ENCODE results near the gene PFDN2. TPM values are rescaled to one million over a fixed set of nuclear protein-coding genes. Genes with fewer than 3 reads are reported as not detected.

Gene PFDN2
- total and polyA plus RNA-seq, 7 donors, result 40.7 to 115 (median 63.4) TPM

- WGBS, 2 donors, result 55 to 67% methylated on average over 14 of the region's 14 CpGs
- Histone ChIP-seq H3K9me3 (no peaks in the 10 kb centered on the region), H3K27me3 (no peaks in the 10 kb centered on the region), H3K36me3 (peaks cover 0 to 56% (median 15%) of the 10 kb centered on the region in 4 donors), H3K4me1 (peaks cover 0 to 49% (median 43%) of the 10 kb centered on the region in 4 donors), H3K27ac (peak overlapping the region; percentile 82 to 89 (median 86)), H3K4me3 (peak overlapping the region; percentile 53 to 83 (median 78))
- no peak for DNase-seq
- no peak for TF ChIP-seq POLR2A (IDR thresholded peaks at IDR 0.05)
- TF ChIP-seq POLR2AphosphoS5 (IDR thresholded peaks at IDR 0.05), result no peak
- TF ChIP-seq CTCF (IDR thresholded peaks at IDR 0.05), result no peak
- TF ChIP-seq EP300 (IDR thresholded peaks at IDR 0.05), result no peak
- intact Hi-C loops (cut with DNase I), result no loop called here
Observed at GRCh38 chr1:161164901-161165610, 47.2 kb upstream of the PFDN2 start.

DNA sequence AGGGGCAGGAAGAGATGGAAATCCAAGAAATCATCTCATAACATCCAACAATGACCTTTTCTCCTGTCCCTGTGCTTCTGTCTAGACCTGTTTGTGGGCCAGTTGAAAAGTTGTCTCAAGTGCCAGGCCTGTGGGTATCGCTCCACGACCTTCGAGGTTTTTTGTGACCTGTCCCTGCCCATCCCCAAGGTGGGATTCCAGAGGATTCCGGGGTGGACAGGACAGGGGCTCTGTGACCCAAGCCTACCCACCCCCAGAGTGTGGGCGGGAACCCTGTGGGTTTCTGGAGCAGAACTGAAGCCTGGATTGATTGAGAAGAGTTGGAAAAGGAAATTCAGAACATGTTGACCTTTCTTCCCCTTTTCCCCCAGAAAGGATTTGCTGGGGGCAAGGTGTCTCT, 46.0 kb upstream of the PFDN2 start:
- WGBS, 2 donors, result 93 to 94% methylated on average over 5 of the region's 5 CpGs
- Histone ChIP-seq H3K4me1 (peaks cover 0 to 57% (median 48%) of the 10 kb centered on the region in 4 donors), H3K27ac (no peak overlapping the region), H3K9me3 (no peaks in the 10 kb centered on the region), H3K27me3 (no peaks in the 10 kb centered on the region), H3K4me3 (no peak overlapping the region), H3K36me3 (peaks cover 0 to 43% (median 9%) of the 10 kb centered on the region in 4 donors)
- DNase-seq, result no peak
- TF ChIP-seq POLR2AphosphoS5 (IDR thresholded peaks at IDR 0.05), result no peak
- TF ChIP-seq CTCF (IDR thresholded peaks at IDR 0.05), result no peak
- TF ChIP-seq POLR2A (IDR thresholded peaks at IDR 0.05), result no peak
- no peak for TF ChIP-seq EP300 (IDR thresholded peaks at IDR 0.05)
- intact Hi-C loops (cut with DNase I), result no loop called here

DNA sequence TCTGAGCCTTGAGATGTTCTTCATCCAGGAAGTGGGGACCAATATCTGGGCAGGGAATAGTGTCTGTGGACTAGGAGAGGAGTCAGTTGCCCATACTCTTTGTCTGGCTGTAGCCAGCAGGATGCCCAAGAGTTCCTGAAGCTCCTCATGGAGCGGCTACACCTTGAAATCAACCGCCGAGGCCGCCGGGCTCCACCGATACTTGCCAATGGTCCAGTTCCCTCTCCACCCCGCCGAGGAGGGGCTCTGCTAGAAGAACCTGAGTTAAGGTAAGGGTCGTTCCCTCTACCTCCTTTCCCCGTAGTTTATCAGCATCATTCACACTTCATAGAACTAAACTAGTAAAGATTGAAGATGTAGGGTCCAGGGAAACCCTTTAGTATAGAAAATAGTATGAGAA, 45.0 kb upstream of the PFDN2 start:
- H3K27me3 ChIP-seq, result no peaks in the 10 kb centered on the region
- TF ChIP-seq POLR2AphosphoS5 (IDR thresholded peaks at IDR 0.05), result no peak
- no peak for TF ChIP-seq EP300 (IDR thresholded peaks at IDR 0.05)
- TF ChIP-seq CTCF (IDR thresholded peaks at IDR 0.05), result no peak
- no peak for TF ChIP-seq POLR2A (IDR thresholded peaks at IDR 0.05)
- no peak overlapping the region for H3K4me3 ChIP-seq
- WGBS, 2 donors, result 94 to 95% methylated on average over 10 of the region's 10 CpGs
- no peak overlapping the region for H3K27ac ChIP-seq
- peaks cover 0 to 54% (median 48%) of the 10 kb centered on the region in 4 donors for H3K4me1 ChIP-seq
- intact Hi-C loops (cut with DNase I), result no loop called here
- no peaks in the 10 kb centered on the region for H3K9me3 ChIP-seq
- H3K36me3 ChIP-seq, result peaks cover 0 to 46% (median 9%) of the 10 kb centered on the region in 4 donors
- peak; percentile 59 for DNase-seq

- H3K27ac ChIP-seq, result no peak overlapping the region
- no peaks in the 10 kb centered on the region for H3K9me3 ChIP-seq
- no peak overlapping the region for H3K4me3 ChIP-seq
- 83 to 84% methylated on average over 7 of the region's 7 CpGs for WGBS, 2 donors
- intact Hi-C loops (cut with DNase I), result no loop called here
- peaks cover 0 to 54% (median 9%) of the 10 kb centered on the region in 4 donors for H3K36me3 ChIP-seq
- DNase-seq, result no peak
- H3K4me1 ChIP-seq, result peaks cover 0 to 47% (median 41%) of the 10 kb centered on the region in 4 donors
- H3K27me3 ChIP-seq, result no peaks in the 10 kb centered on the region
- TF ChIP-seq CTCF (IDR thresholded peaks at IDR 0.05), result no peak
- no peak for TF ChIP-seq EP300 (IDR thresholded peaks at IDR 0.05)
- no peak for TF ChIP-seq POLR2A (IDR thresholded peaks at IDR 0.05)
- TF ChIP-seq POLR2AphosphoS5 (IDR thresholded peaks at IDR 0.05), result no peak
Observed at GRCh38 chr1:161162052-161162451, 44.2 kb upstream of the PFDN2 start.
